HG02759 (cell line): ENCODE results near the gene FILIP1L.

Source experiments
- ATAC-seq: cut with Tn5 transposase; IDR thresholded peaks from one replicate; pipeline ENCODE4 v1.9.1; 2021; ENCODE audit warnings: mild to moderate bottlenecking, moderate library complexity; ENCODE audit not compliant: unreplicated experiment

The FILIP1L gene

GRCh38 chr3:99929745-99930139 lies 184.6 kb downstream of the FILIP1L start:
- no peak for ATAC-seq

DNA sequence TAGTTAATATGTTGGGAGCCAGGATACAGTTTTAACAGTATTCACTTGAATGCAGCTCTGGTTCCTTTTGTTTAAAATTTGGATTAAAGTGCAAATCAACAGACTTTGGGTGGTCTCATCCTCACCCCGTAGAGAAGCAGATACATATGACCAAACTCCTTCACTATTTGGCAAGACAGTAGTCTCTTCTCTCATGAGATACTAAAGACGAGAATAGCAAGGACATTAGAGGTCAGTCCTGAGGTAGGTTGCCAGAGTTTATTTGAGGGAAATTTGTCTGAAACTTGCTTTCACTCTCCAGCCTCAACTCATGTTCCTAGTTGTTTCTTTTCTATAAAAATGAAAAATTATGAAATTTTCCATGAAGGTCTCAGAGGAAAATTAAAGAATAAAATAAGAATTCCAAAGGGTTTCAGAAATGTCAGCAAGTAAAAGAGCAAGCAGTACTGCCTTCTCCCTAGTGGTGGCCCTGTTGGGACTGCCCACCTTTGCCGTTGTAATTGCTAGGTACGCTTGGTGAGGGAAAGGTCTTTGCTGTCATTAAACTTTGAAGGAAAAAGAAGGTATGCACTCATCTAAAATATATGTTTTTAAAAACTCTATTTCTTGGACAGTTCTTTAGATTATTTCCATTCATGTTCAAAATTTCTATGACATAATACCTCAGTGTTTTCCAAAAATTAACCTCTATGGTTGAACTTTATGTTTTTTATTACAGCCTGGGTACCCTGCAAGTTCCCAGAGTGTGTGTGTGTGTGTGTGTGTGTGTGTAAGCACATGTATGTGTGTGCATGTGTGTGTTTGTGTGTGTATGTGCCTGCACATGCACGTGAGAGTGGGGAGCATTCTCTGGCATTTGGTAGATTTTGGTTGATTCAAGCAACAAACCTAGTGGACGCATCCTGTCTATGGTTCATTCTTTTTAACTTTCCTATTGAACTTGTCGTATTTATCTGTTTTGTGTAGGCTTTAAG lies 185.2 kb downstream of the FILIP1L start:
- ATAC-seq = no peak

GRCh38 chr3:99927671-99928457 lies 186.4 kb downstream of the FILIP1L start:
- no peak for ATAC-seq

GRCh38 chr3:99925584-99926230 lies 188.6 kb downstream of the FILIP1L start:
- ATAC-seq = no peak

DNA sequence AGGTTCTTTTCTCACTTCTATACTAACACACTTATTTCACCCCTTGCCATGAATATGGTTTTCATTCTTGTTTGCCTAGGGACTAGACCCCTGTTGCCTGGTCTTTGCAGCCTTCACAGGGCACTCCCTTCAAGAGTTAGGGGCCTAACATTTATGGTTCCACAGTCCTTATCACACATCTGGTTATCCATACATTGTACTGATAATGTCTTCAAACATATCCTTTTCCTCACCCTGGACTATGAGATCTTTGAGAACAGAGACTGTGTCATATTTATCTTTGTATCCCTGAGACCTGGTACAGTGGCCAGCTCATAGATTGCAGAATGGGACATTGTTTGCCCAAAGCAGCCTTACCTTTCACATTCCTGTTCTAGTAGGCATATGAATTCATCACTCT lies 190.4 kb downstream of the FILIP1L start:
- ATAC-seq = no peak

GRCh38 chr3:99921986-99922385 lies 192.3 kb downstream of the FILIP1L start:
- no peak for ATAC-seq

- no peak for ATAC-seq
Observed at GRCh38 chr3:99921377-99921695, 193.0 kb downstream of the FILIP1L start.

- ATAC-seq = no peak
Observed at GRCh38 chr3:99920481-99921376, 193.6 kb downstream of the FILIP1L start.

GRCh38 chr3:99919694-99920093 lies 194.6 kb downstream of the FILIP1L start:
- ATAC-seq = no peak

GRCh38 chr3:99918715-99919114 lies 195.6 kb downstream of the FILIP1L start:
- no peak for ATAC-seq

- ATAC-seq = no peak
Observed at GRCh38 chr3:99915906-99916432, 198.3 kb downstream of the FILIP1L start.

GRCh38 chr3:99911433-99911832 lies 202.9 kb downstream of the FILIP1L start:
- no peak for ATAC-seq

- no peak for ATAC-seq
Observed at GRCh38 chr3:99910752-99911290, 203.5 kb downstream of the FILIP1L start.

GRCh38 chr3:99909714-99910495 lies 204.4 kb downstream of the FILIP1L start:
- no peak for ATAC-seq

DNA sequence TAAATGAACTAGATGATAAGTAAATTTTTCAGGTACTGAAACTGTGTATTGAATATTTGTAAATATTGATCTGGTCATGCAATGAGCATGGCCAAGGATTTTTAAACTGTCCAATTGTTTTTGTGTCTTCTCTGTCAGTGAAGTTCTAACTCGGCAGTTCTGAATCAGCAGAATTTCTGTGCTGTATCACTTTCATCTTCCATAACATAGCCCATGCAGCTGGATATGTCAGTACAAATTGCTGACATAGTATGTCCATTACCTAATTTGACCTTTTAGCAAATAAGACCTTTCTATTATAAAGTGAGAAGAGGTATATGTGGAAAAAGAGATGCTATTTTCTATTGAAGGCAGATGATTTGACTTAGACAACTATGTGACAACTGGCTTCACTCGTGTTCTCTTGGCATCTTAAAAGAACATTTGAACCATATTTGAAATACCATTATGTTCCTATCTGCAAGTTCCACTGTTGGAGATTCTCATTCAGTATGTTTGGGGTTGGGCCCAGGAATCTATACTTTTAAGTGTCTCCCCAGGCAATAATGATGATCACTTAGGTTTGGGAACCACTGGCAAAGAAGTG lies 206.2 kb downstream of the FILIP1L start:
- ATAC-seq = no peak

DNA sequence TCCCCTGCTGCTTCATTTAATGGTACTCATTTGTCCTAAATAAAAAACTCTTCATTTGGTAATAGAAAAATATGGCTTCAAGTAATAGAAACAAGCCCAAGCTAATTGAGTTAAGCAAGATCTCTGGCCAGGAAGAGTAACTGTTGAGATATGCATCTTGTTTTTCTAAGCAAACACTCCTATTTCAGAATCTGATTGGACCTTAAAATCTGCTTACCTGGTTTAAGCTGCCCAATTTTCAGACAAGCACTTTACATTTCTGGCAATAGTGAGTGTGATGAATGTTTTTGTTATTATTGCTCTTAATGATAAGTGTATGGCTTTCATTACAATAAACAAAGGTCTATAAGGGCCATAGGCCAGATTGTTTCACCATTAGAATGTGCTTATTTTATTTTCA lies 210.4 kb downstream of the FILIP1L start:
- no peak for ATAC-seq

- no peak for ATAC-seq
Observed at GRCh38 chr3:99902091-99902490, 212.2 kb downstream of the FILIP1L start.

DNA sequence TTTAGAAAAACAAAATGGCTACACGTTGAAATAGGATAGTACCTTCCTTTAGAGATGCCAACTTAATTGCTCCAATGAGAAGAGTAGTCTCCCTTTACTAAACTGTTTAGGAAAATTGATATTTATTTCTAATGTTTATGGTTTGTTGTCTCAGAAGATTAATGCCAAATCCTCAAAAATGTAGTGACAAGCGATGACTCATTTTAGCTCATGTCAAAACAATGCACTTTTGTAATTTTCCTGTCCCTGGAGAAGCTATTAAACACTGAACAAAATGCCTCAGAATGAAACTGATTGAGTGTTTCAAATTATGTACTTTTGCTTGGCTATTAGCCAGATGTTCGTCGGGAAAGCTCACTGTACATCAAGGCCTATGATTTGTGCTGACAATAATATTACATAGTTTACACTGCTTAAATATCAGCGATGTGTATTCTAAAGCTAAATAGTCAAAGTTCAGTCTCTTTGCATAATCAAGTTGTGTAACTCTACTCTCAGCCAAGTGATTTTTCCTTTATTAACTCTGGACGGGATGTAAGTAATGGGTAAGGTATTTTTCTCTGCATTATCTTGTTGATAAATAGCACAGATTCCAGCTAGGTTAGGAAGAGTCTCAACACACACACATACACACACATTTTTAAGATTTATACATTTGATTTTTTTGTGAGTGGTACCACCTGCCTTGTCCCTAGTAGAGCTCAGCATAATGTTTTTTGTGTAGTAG lies 212.9 kb downstream of the FILIP1L start:
- no peak for ATAC-seq
